Karpas-422 (cell line): ENCODE results near the gene RIMKLA. TPM values are rescaled to one million over a fixed set of nuclear protein-coding genes. Genes with fewer than 3 reads are reported as not detected.

ENCODE experiments used
- DNase-seq: peaks from one replicate; pipeline ENCODE4 v3.0.0-alpha.2; 2015
- H2AFZ ChIP-seq: fragments of 200-600 bp; sonication (generic); 2 replicates; pipeline ENCODE4 v1.6.1; 2014; ENCODE audit warnings: antibody characterized with exemption, low read length, mixed read lengths
- H3K27ac ChIP-seq: fragments of 200-600 bp; sonication (generic); 2 replicates; pipeline ENCODE4 v1.5.1; 2014; ENCODE audit warnings: mild to moderate bottlenecking, low read length, moderate library complexity
- H3K27me3 ChIP-seq: fragments of 200-600 bp; sonication (generic); 2 replicates; pipeline ENCODE4 v1.6.1; 2014; ENCODE audit warnings: low read length, mixed read lengths
- H3K36me3 ChIP-seq: fragments of 200-600 bp; sonication (generic); 2 replicates; pipeline ENCODE4 v1.6.1; 2014; ENCODE audit warnings: low read length, mixed read lengths; ENCODE audit not compliant: insufficient read depth
- H3K4me1 ChIP-seq: fragments of 200-600 bp; sonication (generic); 2 replicates; pipeline ENCODE4 v1.6.1; 2014; ENCODE audit warnings: mild to moderate bottlenecking, low read length, mixed read lengths
- H3K4me2 ChIP-seq: fragments of 200-600 bp; sonication (generic); 2 replicates; pipeline ENCODE4 v1.6.1; 2014; ENCODE audit warnings: low read length, low read depth, mild to moderate bottlenecking; ENCODE audit not compliant: poor library complexity, severe bottlenecking
- H3K4me3 ChIP-seq: fragments of 200-600 bp; sonication (generic); 2 replicates; pipeline ENCODE4 v1.5.1; 2014; ENCODE audit warnings: mild to moderate bottlenecking, antibody characterized with exemption, low read length, mixed read lengths
- H3K79me2 ChIP-seq: fragments of 200-600 bp; sonication (generic); 2 replicates; pipeline ENCODE4 v1.6.1; 2014; ENCODE audit warnings: mild to moderate bottlenecking, low read length, mixed read lengths
- H3K9ac ChIP-seq: fragments of 200-600 bp; sonication (generic); 2 replicates; pipeline ENCODE4 v1.6.0; 2014; ENCODE audit warnings: low read length
- H3K9me2 ChIP-seq: fragments of 200-600 bp; sonication (generic), shearing (Covaris generic); replicated peaks from 2 replicates; pipeline ENCODE4 v1.6.0; 2014; ENCODE audit warnings: mild to moderate bottlenecking, low read length, moderate library complexity; ENCODE audit not compliant: insufficient read depth
- H3K9me3 ChIP-seq: fragments of 300-700, 200-600 bp; sonication (generic); 2 replicates; pipeline ENCODE4 v1.6.1; 2014; ENCODE audit warnings: low read length, mixed read lengths
- H4K20me1 ChIP-seq: fragments of 200-600 bp; sonication (generic); 2 replicates; pipeline ENCODE4 v1.6.1; 2014; ENCODE audit warnings: mild to moderate bottlenecking, antibody characterized with exemption, low read length, low read depth; ENCODE audit not compliant: insufficient read depth
- total RNA-seq: library from RNA; depleted of rRNA; stranded (reverse); fragments of >200 nt; shearing (Covaris generic); gene quantifications from 2 replicates; pipeline ENCODE4 v1.2.3, GENCODE V29; 2014; ENCODE audit warnings: low replicate concordance; rRNA removed

RIMKLA gene
- total RNA-seq: 1.1 and 2.1 TPM in 2 replicates

GRCh38 chr1:42380586-42381279 lies at the start of gene RIMKLA:
TSS of gene RIMKLA (plus strand) at chr1:42380792. CDS start at chr1:42380935, 143 bp downstream.
- Histone ChIP-seq H3K9me2 (no peaks in the 10 kb centered on the region), H3K4me1 (peaks cover 8% of the 10 kb centered on the region), H3K9ac (peak within 1 kb of the TSS; percentile 58), H3K4me3 (peak within 1 kb of the TSS; percentile 75), H3K27ac (no peak within 1 kb of the TSS), H2AFZ (peak within 1 kb of the TSS; percentile 36; the same call in 1 of the 2 replicates), H3K4me2 (peak within 1 kb of the TSS; percentile 80), H3K27me3 (no peaks in the 10 kb centered on the region; the same call in 1 of the 2 replicates), H3K79me2 (no peaks in the 10 kb centered on the region), H3K9me3 (no peaks in the 10 kb centered on the region), H4K20me1 (no peaks in the 10 kb centered on the region), H3K36me3 (no peaks in the 10 kb centered on the region)
- DNase-seq: peak; percentile 77

- Histone ChIP-seq H3K27me3 (no peaks in the 10 kb centered on the region), H3K79me2 (peaks cover 75% of the 10 kb centered on the region), H3K4me1 (peaks cover 21% of the 10 kb centered on the region), H3K4me3 (peak overlapping the region; percentile 76), H2AFZ (no peak overlapping the region), H3K4me2 (peak overlapping the region; percentile 80), H3K9me3 (no peaks in the 10 kb centered on the region), H3K9me2 (no peaks in the 10 kb centered on the region), H3K36me3 (no peaks in the 10 kb centered on the region), H3K27ac (no peak overlapping the region), H4K20me1 (peaks cover 31% of the 10 kb centered on the region), H3K9ac (peak overlapping the region; percentile 93)
- DNase-seq: no peak
These were observed 47.7 kb upstream of the RIMKLA start for GRCh38 chr1:42332877-42333276.

GRCh38 chr1:42333662-42334239 lies 46.8 kb upstream of the RIMKLA start:
- Histone ChIP-seq H3K27ac (peak overlapping the region; percentile 10), H3K79me2 (peaks cover 67% of the 10 kb centered on the region), H3K36me3 (no peaks in the 10 kb centered on the region), H4K20me1 (peaks cover 29% of the 10 kb centered on the region), H3K9ac (peak overlapping the region; percentile 93), H3K4me3 (peak overlapping the region; percentile 76), H3K4me1 (peaks cover 21% of the 10 kb centered on the region), H3K9me2 (no peaks in the 10 kb centered on the region), H2AFZ (no peak overlapping the region), H3K4me2 (peak overlapping the region; percentile 80), H3K27me3 (no peaks in the 10 kb centered on the region), H3K9me3 (no peaks in the 10 kb centered on the region)
- peak; percentile 60 for DNase-seq

GRCh38 chr1:42334240-42335049 lies 46.1 kb upstream of the RIMKLA start:
- no peaks in the 10 kb centered on the region for H3K36me3 ChIP-seq
- peak overlapping the region; percentile 76 for H3K4me3 ChIP-seq
- peaks cover 26% of the 10 kb centered on the region for H4K20me1 ChIP-seq
- peak overlapping the region; percentile 93 for H3K9ac ChIP-seq
- H3K4me1 ChIP-seq: peaks cover 21% of the 10 kb centered on the region
- DNase-seq: peak; percentile 62
- H3K9me3 ChIP-seq: no peaks in the 10 kb centered on the region
- H3K27me3 ChIP-seq: no peaks in the 10 kb centered on the region
- no peaks in the 10 kb centered on the region for H3K9me2 ChIP-seq
- H3K27ac ChIP-seq: peak overlapping the region; percentile 10
- H2AFZ ChIP-seq: 0 out of 2 replicates have a peak overlapping the region, but pooled peaks have one; percentile 32
- H3K79me2 ChIP-seq: peaks cover 60% of the 10 kb centered on the region
- H3K4me2 ChIP-seq: peak overlapping the region; percentile 80

- Histone ChIP-seq H3K9me3 (no peaks in the 10 kb centered on the region), H3K79me2 (peaks cover 52% of the 10 kb centered on the region), H3K9me2 (no peaks in the 10 kb centered on the region), H3K4me2 (peak within 1 kb of the TSS; percentile 80), H3K4me3 (peak within 1 kb of the TSS; percentile 76), H3K36me3 (no peaks in the 10 kb centered on the region), H3K9ac (peak within 1 kb of the TSS; percentile 93), H3K27ac (peak within 1 kb of the TSS; percentile 10), H3K27me3 (no peaks in the 10 kb centered on the region), H2AFZ (peak within 1 kb of the TSS; percentile 32), H4K20me1 (peaks cover 23% of the 10 kb centered on the region), H3K4me1 (peaks cover 21% of the 10 kb centered on the region)
- DNase-seq: peak; percentile 99
These were observed 45.4 kb upstream of the RIMKLA start, which contains the start of gene FOXJ3 for GRCh38 chr1:42335050-42335808. TSS of gene FOXJ3 (minus strand) at chr1:42335235. CDS start at chr1:42311093, 24,142 bp downstream.

- Histone ChIP-seq H3K9me2 (no peaks in the 10 kb centered on the region), H3K4me3 (peak overlapping the region; percentile 76), H3K27me3 (no peaks in the 10 kb centered on the region), H3K9ac (peak overlapping the region; percentile 93), H3K9me3 (no peaks in the 10 kb centered on the region), H2AFZ (peak overlapping the region; percentile 7), H3K4me2 (peak overlapping the region; percentile 80), H3K27ac (no peak overlapping the region), H3K79me2 (peaks cover 44% of the 10 kb centered on the region), H3K36me3 (no peaks in the 10 kb centered on the region), H4K20me1 (peaks cover 17% of the 10 kb centered on the region), H3K4me1 (peaks cover 21% of the 10 kb centered on the region)
- DNase-seq: no peak
These were observed 44.6 kb upstream of the RIMKLA start for GRCh38 chr1:42335809-42336518.

GRCh38 chr1:42336978-42337377 lies 43.6 kb upstream of the RIMKLA start:
- Histone ChIP-seq H3K4me3 (no peak overlapping the region), H3K9me2 (no peaks in the 10 kb centered on the region), H3K4me1 (peaks cover 21% of the 10 kb centered on the region), H3K9ac (no peak overlapping the region), H3K4me2 (no peak overlapping the region), H3K9me3 (no peaks in the 10 kb centered on the region), H4K20me1 (peaks cover 17% of the 10 kb centered on the region), H3K79me2 (peaks cover 34% of the 10 kb centered on the region), H2AFZ (no peak overlapping the region), H3K36me3 (no peaks in the 10 kb centered on the region), H3K27me3 (no peaks in the 10 kb centered on the region), H3K27ac (no peak overlapping the region)
- DNase-seq: no peak
